NCI-H1048 (cell line): ENCODE data around the gene ITGAX.

Experiments used
- DNase-seq: peaks from one replicate; lab custom pipeline; 2025; lab: John Stamatoyannopoulos, UW

ITGAX gene

GRCh38 chr16:31373235-31373634, 18.3 kb downstream of the ITGAX start:
- no peak for DNase-seq

- no peak for DNase-seq
These were observed 20.3 kb downstream of the ITGAX start for GRCh38 chr16:31375231-31375630.

GRCh38 chr16:31376705-31377104, 21.7 kb downstream of the ITGAX start:
- no peak for DNase-seq

GRCh38 chr16:31377210-31377903, 22.4 kb downstream of the ITGAX start:
- no peak for DNase-seq

GRCh38 chr16:31380201-31380600, 25.2 kb downstream of the ITGAX start:
- DNase-seq = no peak

- no peak for DNase-seq
These were observed 27.6 kb downstream of the ITGAX start for GRCh38 chr16:31382485-31383161.

- no peak for DNase-seq
These were observed 30.7 kb downstream of the ITGAX start for GRCh38 chr16:31385680-31386079.

- DNase-seq = no peak
These were observed 31.4 kb downstream of the ITGAX start for GRCh38 chr16:31386157-31386984.

GRCh38 chr16:31388535-31388934, 33.6 kb downstream of the ITGAX start:
- DNase-seq = no peak

GRCh38 chr16:31390504-31391041, 35.6 kb downstream of the ITGAX start:
- DNase-seq = no peak

GRCh38 chr16:31393056-31393455, 38.1 kb downstream of the ITGAX start, which contains the start of gene ITGAD:
TSS of gene ITGAD (plus strand) at chr16:31393335. CDS start at chr16:31393361, 26 bp downstream.
- DNase-seq = no peak

- DNase-seq = no peak
These were observed 40.7 kb downstream of the ITGAX start for GRCh38 chr16:31395647-31396046.

- DNase-seq = no peak
These were observed 42.2 kb downstream of the ITGAX start for GRCh38 chr16:31397096-31397660.

- no peak for DNase-seq
These were observed 42.7 kb downstream of the ITGAX start for GRCh38 chr16:31397701-31398100.

GRCh38 chr16:31400191-31400590, 45.2 kb downstream of the ITGAX start:
- DNase-seq = no peak

GRCh38 chr16:31401436-31401835, 46.5 kb downstream of the ITGAX start:
- DNase-seq = no peak

GRCh38 chr16:31402687-31403086, 47.7 kb downstream of the ITGAX start:
- no peak for DNase-seq

GRCh38 chr16:31403590-31404352, 48.8 kb downstream of the ITGAX start:
- no peak for DNase-seq

- DNase-seq = no peak
These were observed 49.5 kb downstream of the ITGAX start for GRCh38 chr16:31404353-31405064.

- DNase-seq = no peak
These were observed 52.4 kb downstream of the ITGAX start for GRCh38 chr16:31407406-31407805.

- no peak for DNase-seq
These were observed 54.5 kb downstream of the ITGAX start for GRCh38 chr16:31409433-31409832.
